Astrocyte (in vitro differentiated cells and primary cell): Measurements from ENCODE around the gene HCAR1.

Experiments
- EZH2 ChIP-seq: IDR thresholded peaks from 2 replicates; pipeline ENCODE4 v1.6.1; 2012; ENCODE audit warnings: mild to moderate bottlenecking, low read length, inconsistent platforms; ENCODE audit not compliant: insufficient read depth
- TF ChIP-seq, protein P1 (sequence below): IDR thresholded peaks from 2 replicates; pipeline ENCODE4 v1.5.1; 2011; ENCODE audit warnings: low read depth, mild to moderate bottlenecking, inconsistent platforms, low read length, moderate library complexity; ENCODE audit not compliant: insufficient read depth

DNA sequence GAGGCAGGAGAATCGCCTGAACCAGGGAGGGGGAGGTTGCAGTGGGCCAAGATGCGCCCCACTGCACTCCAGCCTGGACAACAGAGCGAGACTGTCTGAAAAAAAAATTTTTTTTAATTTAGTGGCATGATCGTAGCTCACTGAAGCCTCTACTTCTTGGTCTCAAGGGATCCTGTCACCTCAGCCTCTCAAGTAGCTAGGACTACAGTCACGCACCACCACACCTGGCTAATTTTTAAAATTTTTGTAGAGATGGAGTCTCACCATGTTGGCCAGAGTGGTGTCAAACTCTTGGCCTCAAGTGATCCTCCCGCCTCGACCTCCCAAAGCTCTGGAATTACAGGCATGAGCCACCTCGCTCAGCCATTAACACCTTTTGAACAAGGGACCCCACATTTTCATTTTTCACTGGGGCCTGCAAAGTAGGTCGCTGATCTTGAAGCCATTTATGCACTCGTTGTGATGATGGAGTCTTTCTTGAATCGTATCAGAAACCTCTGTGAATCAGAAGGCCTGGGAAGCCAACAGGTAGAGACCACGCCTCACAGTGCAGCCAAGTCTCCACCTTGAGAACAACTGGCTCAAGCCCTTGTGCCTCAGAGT lies 5.9 kb downstream of the HCAR1 start:
- TF ChIP-seq, protein P1, sequence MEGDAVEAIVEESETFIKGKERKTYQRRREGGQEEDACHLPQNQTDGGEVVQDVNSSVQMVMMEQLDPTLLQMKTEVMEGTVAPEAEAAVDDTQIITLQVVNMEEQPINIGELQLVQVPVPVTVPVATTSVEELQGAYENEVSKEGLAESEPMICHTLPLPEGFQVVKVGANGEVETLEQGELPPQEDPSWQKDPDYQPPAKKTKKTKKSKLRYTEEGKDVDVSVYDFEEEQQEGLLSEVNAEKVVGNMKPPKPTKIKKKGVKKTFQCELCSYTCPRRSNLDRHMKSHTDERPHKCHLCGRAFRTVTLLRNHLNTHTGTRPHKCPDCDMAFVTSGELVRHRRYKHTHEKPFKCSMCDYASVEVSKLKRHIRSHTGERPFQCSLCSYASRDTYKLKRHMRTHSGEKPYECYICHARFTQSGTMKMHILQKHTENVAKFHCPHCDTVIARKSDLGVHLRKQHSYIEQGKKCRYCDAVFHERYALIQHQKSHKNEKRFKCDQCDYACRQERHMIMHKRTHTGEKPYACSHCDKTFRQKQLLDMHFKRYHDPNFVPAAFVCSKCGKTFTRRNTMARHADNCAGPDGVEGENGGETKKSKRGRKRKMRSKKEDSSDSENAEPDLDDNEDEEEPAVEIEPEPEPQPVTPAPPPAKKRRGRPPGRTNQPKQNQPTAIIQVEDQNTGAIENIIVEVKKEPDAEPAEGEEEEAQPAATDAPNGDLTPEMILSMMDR: no peak
- no peak for TF ChIP-seq EZH2
